Upper lobe of right lung (tissue), 1 donor: ENCODE data around the gene CYS1. TPM values are rescaled to one million over a fixed set of nuclear protein-coding genes. Genes with fewer than 3 reads are reported as not detected.

ENCODE experiments used
- ATAC-seq: fragments of 200-7000 bp; cut with Tn5 transposase; one replicate; pipeline ENCODE4 v1.9.1; 2020; ENCODE audit warnings: mild to moderate bottlenecking, moderate library complexity
- DNase-seq: peaks from one replicate; pipeline ENCODE4 v3.0.0-alpha.2; 2020
- H3K27ac ChIP-seq: fragments of 200-600 bp; one replicate; pipeline ENCODE4 v1.8.0; 2022
- H3K27me3 ChIP-seq: fragments of 200-600 bp; one replicate; pipeline ENCODE4 v1.8.0; 2022; ENCODE audit warnings: mild to moderate bottlenecking
- H3K36me3 ChIP-seq: fragments of 200-600 bp; one replicate; pipeline ENCODE4 v1.8.0; 2022
- H3K4me1 ChIP-seq: fragments of 200-600 bp; one replicate; pipeline ENCODE4 v1.8.0; 2022
- H3K4me3 ChIP-seq: fragments of 200-600 bp; one replicate; pipeline ENCODE4 v1.8.0; 2022; ENCODE audit warnings: mild to moderate bottlenecking
- H3K9me3 ChIP-seq: fragments of 200-600 bp; one replicate; pipeline ENCODE4 v1.8.0; 2022
- CTCF ChIP-seq: fragments of 200-600 bp; IDR thresholded peaks from one replicate; pipeline ENCODE4 v1.8.0; 2022; ENCODE audit warnings: antibody characterized with exemption
- intact Hi-C: fragments of 100-400 bp; cut with DNase I; formaldehyde crosslinking; loops from one replicate; pipeline ENCODE4 v1.11.0; 2022
- total RNA-seq: library from RNA; stranded (reverse); fragmentation: NEBNext Ultra II Directional; extraction: Animal tissue kit (Norgen Biotek cat#: 25700); gene quantifications from one replicate; pipeline ENCODE4 v1.2.1, GENCODE V29; 2021
- donor health status: DM: no; HTN: yes; CAD: no; lungs with severe emphysema.

The CYS1 gene
- total RNA-seq, 1 donor from 2014 or later: 4.5 TPM

- no peak for TF ChIP-seq CTCF
- Histone ChIP-seq H3K4me1 (peaks cover 17% of the 10 kb centered on the region), H3K27ac (peak overlapping the region; percentile 56), H3K27me3 (peaks cover 49% of the 10 kb centered on the region), H3K4me3 (peak overlapping the region; percentile 52), H3K36me3 (no peaks in the 10 kb centered on the region), H3K9me3 (no peaks in the 10 kb centered on the region)
- ATAC-seq (peak; percentile 54), DNase-seq (no peak)
- intact Hi-C loops: no loop called here
Measured at GRCh38 chr2:10078704-10079265, 1.4 kb downstream of the CYS1 start.

- no peak overlapping the region for H3K4me3 ChIP-seq
- ATAC-seq (no peak), DNase-seq (no peak)
- peaks cover 41% of the 10 kb centered on the region for H3K27me3 ChIP-seq
- no peaks in the 10 kb centered on the region for H3K36me3 ChIP-seq
- intact Hi-C loops: no loop called here
- no peak for TF ChIP-seq CTCF
- no peaks in the 10 kb centered on the region for H3K9me3 ChIP-seq
- peaks cover 13% of the 10 kb centered on the region for H3K4me1 ChIP-seq
- H3K27ac ChIP-seq: no peak overlapping the region
Measured at GRCh38 chr2:10078001-10078400, 2.2 kb downstream of the CYS1 start.

GRCh38 chr2:10076988-10077527 lies 3.2 kb downstream of the CYS1 start:
- Histone ChIP-seq H3K27ac (no peak overlapping the region), H3K4me1 (peaks cover 11% of the 10 kb centered on the region), H3K36me3 (no peaks in the 10 kb centered on the region), H3K9me3 (no peaks in the 10 kb centered on the region), H3K4me3 (no peak overlapping the region), H3K27me3 (peaks cover 32% of the 10 kb centered on the region)
- intact Hi-C loops: no loop called here
- TF ChIP-seq CTCF: no peak
- no peak for DNase-seq
- no peak for ATAC-seq

- H3K4me3 ChIP-seq: no peak overlapping the region
- H3K27me3 ChIP-seq: peaks cover 27% of the 10 kb centered on the region
- H3K27ac ChIP-seq: no peak overlapping the region
- peaks cover 11% of the 10 kb centered on the region for H3K4me1 ChIP-seq
- DNase-seq (no peak), ATAC-seq (no peak)
- TF ChIP-seq CTCF: no peak
- no peaks in the 10 kb centered on the region for H3K36me3 ChIP-seq
- H3K9me3 ChIP-seq: no peaks in the 10 kb centered on the region
- intact Hi-C loops: no loop called here
Measured at GRCh38 chr2:10076511-10076910, 3.7 kb downstream of the CYS1 start.

GRCh38 chr2:10075571-10076209 lies 4.5 kb downstream of the CYS1 start:
- Histone ChIP-seq H3K36me3 (no peaks in the 10 kb centered on the region), H3K9me3 (no peaks in the 10 kb centered on the region), H3K27me3 (peaks cover 20% of the 10 kb centered on the region), H3K27ac (no peak overlapping the region), H3K4me3 (no peak overlapping the region), H3K4me1 (peaks cover 9% of the 10 kb centered on the region)
- no peak for TF ChIP-seq CTCF
- ATAC-seq (no peak), DNase-seq (no peak)
- intact Hi-C loops: no loop called here
